GM23338 (cell line): ENCODE results near the gene DOCK10.

Source experiments
- CTCF ChIP-seq, 2 experiments: fragments of 200-600 bp in 1 of 2; sonication (generic) in 1 of 2; conservative IDR thresholded peaks; 2 replicates each; pipeline versions ENCODE4 v1.5.1 to v1.6.1; 2016 to 2017; ENCODE audit warnings: antibody characterized with exemption in 2 of 2, low read depth in 2 of 2, mild to moderate bottlenecking in 2 of 2, moderate library complexity in 1 of 2
- EZH2phosphoT487 ChIP-seq: fragments of 200-600 bp; sonication (generic); IDR thresholded peaks from one replicate; pipeline ENCODE4 v1.8.1; 2018; ENCODE audit warnings: antibody characterized with exemption; ENCODE audit not compliant: unreplicated experiment
- JUNB ChIP-seq: IDR thresholded peaks from one replicate; pipeline ENCODE4 v1.6.1; 2016; ENCODE audit warnings: antibody characterized with exemption; ENCODE audit not compliant: unreplicated experiment
- POLR2AphosphoS5 ChIP-seq: IDR thresholded peaks from 2 replicates; pipeline ENCODE4 v1.6.1; 2016; ENCODE audit warnings: antibody characterized with exemption, low read depth

- TF ChIP-seq POLR2AphosphoS5: no peak
- no peak for TF ChIP-seq EZH2phosphoT487
- no peak for TF ChIP-seq CTCF (conservative IDR thresholded peaks at IDR 0.05; ENCODE audit: low read depth in 2 of 2)
- no peak for TF ChIP-seq JUNB
These were observed 66.5 kb downstream of the DOCK10 start for GRCh38 chr2:224975761-224976160.
